H54 (cell line): ENCODE data around the gene XPOT.
A peak's percentile ranks its signal among the peaks of the same experiment; 100 is the strongest.

Experiments
- DNase-seq: peaks from one replicate; pipeline ENCODE4 v3.0.0; 2011; ENCODE audit warnings: low spot score, mixed read lengths; ENCODE audit not compliant: insufficient read length
- FAIRE-seq: peaks from 3 replicates; lab custom pipeline; 2011; peaks lifted over from hg19 to GRCh38; lab: Jason Lieb, UNC
- POLR2A ChIP-seq: IDR thresholded peaks from 2 replicates; pipeline ENCODE4 v1.6.1; 2011; ENCODE audit warnings: low read depth, mild to moderate bottlenecking, low read length

XPOT gene

GRCh38 chr12:64440100-64440499, 35.9 kb downstream of the XPOT start:
- FAIRE-seq (no peak), DNase-seq (no peak)
- no peak for TF ChIP-seq POLR2A

DNA sequence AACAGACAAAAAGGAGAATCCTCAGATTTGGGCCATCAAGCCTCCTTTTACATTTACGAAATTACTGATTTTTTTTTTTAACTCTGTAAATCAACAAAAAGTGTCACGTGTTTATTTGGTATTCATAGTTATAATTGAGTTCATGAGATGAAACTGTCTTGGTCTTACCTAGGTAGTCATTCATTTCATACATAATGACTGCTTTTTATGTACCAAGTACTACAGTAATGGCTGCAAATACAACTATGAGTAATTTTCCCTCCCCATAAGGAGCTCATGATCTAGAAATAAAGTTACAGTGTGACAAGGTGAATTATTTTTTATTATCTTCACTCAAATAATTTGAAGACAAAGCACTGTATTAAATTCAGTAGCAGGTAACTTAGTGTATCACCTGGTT, 41.3 kb downstream of the XPOT start:
- FAIRE-seq (no peak), DNase-seq (no peak)
- TF ChIP-seq POLR2A = no peak

- no peak for TF ChIP-seq POLR2A
- FAIRE-seq (no peak), DNase-seq (no peak)
Measured at GRCh38 chr12:64446295-64446694, 42.1 kb downstream of the XPOT start.

- TF ChIP-seq POLR2A = no peak
- DNase-seq (no peak), FAIRE-seq (no peak)
Measured at GRCh38 chr12:64450057-64450640, 46.0 kb downstream of the XPOT start.

DNA sequence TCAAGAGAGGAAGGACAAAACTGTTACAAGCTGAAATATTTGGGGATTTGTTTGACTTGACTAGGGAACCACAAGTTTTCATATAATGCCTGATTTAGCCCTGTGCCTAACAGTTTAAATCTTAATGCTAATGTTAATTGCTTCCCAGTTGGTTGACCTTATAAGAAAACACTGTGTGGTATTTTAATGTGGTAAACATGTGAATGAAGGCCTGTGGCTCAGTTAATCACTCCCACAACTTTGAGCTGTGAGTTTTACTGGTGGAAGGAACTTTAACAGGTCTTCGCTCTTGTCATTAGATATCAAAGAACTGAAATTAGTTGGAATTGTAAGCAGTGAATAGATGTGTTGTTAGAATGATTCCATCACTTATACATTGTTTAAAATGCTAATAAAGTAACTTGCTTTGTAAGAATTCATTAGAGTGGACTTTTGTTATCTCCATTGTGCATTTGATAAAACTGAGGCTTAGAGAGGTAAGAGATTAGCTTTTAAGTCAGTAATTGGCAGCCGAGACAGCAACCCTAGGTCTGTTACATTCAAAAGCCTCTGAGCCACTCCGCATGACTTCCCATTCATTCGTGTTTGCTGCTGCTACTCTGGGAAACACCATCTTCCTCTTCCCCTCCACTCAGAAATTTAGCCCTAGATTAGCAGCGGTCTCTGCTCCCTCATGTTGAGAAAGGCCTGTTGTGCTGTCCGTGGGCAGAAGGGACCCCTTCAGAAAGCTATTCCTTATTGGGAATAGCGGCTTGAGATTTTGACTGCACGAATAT, 46.7 kb downstream of the XPOT start:
- FAIRE-seq (peak; percentile 20), DNase-seq (no peak)
- no peak for TF ChIP-seq POLR2A

DNA sequence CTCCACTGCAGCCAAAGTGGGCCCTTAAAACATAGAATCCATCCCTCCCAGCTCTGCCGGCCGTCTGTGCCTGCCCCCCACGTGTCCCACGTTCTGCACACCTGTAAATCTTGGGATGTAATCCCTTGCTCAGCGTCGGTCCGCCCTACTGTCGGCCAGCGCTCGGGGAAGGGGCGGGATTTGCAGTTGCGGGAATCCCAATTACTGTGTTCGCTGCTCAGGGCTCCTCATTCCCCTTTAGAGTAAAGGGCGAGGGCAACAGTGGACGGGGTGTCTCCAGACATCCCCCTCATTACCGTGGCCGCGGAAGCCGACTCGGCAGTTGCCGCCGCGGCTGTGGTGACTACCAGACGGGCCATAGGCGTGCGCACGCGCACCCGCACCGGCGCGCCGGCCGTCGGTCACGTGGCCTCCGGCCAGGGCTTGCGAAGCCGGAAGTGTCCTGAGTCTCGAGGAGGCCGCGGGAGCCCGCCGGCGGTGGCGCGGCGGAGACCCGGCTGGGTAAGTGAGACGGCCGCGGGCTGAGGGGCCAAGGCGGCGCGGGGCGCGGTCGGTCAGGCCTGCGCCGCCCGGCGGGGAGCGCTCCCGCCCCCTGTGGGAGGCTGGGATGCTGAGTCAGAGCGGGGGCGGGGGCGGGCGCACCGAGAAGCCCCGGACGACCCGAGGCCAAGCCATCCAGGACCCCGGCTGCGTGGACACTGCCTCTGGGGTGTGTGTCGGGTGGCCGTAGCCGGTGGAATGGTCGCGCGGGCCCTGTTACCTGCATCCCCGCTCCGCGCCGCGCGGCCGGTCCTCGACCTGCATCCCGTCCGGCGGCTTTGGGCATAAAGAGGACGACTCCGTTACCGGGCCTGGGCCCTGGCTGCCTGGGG, 47.7 kb downstream of the XPOT start, which contains the start of gene TBK1:
Gene TBK1 (plus strand): TSS at position 434 of the 872 bp plus-strand sequence. CDS start 3,751 bp downstream, outside the sequence.
- FAIRE-seq = no peak
- peak; percentile 73 for TF ChIP-seq POLR2A
- DNase-seq = peak; percentile 82

DNA sequence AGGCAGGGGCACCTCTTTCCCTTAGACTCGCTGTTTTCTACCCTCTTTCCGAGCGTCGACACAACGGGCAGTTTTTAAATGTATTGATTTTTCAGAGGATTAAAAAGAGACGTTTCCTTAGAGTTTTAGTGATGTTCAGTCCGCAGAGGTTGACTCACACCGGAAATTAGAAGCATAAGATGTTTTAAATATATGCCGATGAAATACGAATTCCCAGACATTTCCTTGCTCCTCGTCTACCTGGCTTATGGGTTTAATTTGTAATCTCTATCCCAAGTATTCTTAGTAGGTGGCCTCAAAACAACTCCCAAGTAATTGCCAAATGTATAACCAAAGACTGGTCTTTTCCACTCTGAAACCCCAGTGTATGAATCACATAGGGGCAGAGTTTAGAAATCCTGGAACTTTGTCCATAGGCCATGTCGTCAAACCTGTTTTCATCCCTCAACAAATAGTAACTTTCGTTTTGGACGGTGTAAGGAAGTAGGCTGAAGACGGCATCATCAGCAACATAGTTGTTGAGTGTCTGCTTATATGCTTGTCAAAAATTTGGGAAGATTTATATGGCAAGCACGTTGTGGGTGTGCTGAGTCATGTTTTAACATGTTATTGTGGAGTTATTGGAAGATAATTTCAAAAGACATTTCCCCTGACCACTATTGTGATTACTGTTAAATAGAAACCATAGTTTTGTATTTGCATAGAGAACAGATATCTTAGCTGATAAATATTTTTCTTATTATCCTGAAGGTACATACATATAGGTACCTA, 48.6 kb downstream of the XPOT start:
- no peak for TF ChIP-seq POLR2A
- FAIRE-seq = peak; percentile 84
- DNase-seq = peak; percentile 30

- TF ChIP-seq POLR2A = no peak
- DNase-seq (no peak), FAIRE-seq (no peak)
Measured at GRCh38 chr12:64455506-64455905, 51.3 kb downstream of the XPOT start.

DNA sequence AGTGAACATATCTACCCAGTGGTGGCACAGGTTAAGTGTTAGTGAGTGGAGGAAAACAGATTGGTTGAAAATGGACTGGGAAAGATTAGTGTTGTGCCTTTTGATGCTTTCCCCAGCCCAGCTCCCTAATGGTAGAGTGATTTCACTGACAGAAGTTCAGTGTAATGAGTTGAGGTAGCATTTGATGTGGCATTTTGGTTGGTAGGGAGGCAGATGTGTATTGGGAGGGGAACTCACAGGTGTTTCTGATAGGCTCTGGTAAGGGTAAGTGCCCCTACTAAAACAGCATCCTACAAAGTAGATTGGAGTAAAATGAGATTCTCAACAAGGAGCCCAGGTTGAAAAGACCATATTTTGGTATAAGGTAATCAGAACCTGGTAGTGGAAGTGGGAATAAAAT, 51.9 kb downstream of the XPOT start:
- no peak for TF ChIP-seq POLR2A
- DNase-seq = no peak
- FAIRE-seq = no peak

GRCh38 chr12:64457032-64457431, 52.8 kb downstream of the XPOT start:
- DNase-seq = no peak
- no peak for TF ChIP-seq POLR2A
- no peak for FAIRE-seq

DNA sequence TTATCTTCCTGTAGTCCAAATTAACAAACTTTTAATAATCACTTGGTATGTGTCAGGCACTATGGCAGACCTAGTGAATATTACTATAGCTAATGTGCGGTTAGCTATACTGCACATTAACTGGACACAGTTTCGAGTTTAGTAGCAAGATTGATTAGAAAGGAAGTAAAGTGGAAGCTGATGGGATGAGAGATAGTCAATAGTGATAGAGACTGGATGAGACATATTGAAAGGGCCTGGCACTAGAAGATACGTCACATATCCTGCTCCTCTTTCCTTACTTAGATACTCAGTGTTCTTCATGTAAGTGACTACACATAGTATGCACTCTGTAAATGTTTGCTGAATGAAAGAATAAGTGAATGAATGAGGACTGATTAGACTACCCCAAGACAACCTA, 53.3 kb downstream of the XPOT start:
- no peak for TF ChIP-seq POLR2A
- peak; percentile 36 for FAIRE-seq
- DNase-seq = no peak

DNA sequence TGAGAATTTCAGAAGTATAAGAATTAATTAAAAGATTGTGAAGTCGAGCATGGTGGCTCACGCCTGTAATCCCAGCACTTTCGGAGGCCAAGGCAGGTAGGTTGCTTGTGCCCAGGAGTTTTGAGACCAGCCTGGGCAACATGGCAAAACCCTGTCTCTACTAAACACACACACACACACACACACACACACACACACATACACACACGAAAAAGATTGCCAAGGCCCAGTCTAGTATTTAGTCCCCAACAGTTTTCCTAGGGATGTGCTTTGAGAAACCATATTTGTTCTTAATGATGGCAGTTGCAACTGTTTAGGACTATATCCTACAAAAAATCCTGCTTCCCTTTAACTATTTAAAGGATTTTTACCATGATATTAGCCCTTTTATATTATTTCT, 53.7 kb downstream of the XPOT start:
- DNase-seq (no peak), FAIRE-seq (no peak)
- TF ChIP-seq POLR2A = no peak

GRCh38 chr12:64459394-64459891, 55.3 kb downstream of the XPOT start:
- TF ChIP-seq POLR2A = no peak
- DNase-seq = no peak
- no peak for FAIRE-seq
